Spleen (tissue), 7 donors: ENCODE results near the gene NPB.

Experiments
- CTCF ChIP-seq, 11 experiments: fragments of 200-600 bp in 7 of 11; fragments of 450-650 bp in 4 of 11; sonication (generic) in 4 of 11; IDR thresholded peaks in 8 of 11; conservative IDR thresholded peaks in 3 of 11; 1 replicate in 7 of 11; 2 replicates in 4 of 11; pipeline versions ENCODE4 v1.4.0 to v1.8.0; 2016 to 2021; ENCODE audit warnings: antibody characterized with exemption in 11 of 11, inconsistent platforms in 4 of 11, mild to moderate bottlenecking in 1 of 11
- POLR2A ChIP-seq, 3 donors: fragments of 450-650 bp; IDR thresholded peaks; one replicate each; pipeline ENCODE4 v1.5.1; 2017; ENCODE audit warnings: antibody characterized with exemption in 3 of 3, mild to moderate bottlenecking in 1 of 3
- donor health status: DM: no; HTN: no; CAD: no; lungs with moderate emphysema.
- donor health status: DM: no; HTN: no; CAD: no.
- donor health status: DM: no; HTN: no; CAD: no.

- TF ChIP-seq CTCF (IDR thresholded peaks at IDR 0.05 in 8 of 11, conservative IDR thresholded peaks at IDR 0.05 in 3 of 11) (peak in 3 of 11 experiments; percentile 12 to 22 (median 18)), POLR2A (IDR thresholded peaks at IDR 0.05) (no peak)
Observed at GRCh38 chr17:81911277-81911961, 9.4 kb downstream of the NPB start, which contains the start of gene PCYT2.
